Neural crest cell (in vitro differentiated cells): Measurements from ENCODE around the gene GPAT3. TPM values are rescaled to one million over a fixed set of nuclear protein-coding genes. Genes with fewer than 3 reads are reported as not detected.
A peak's percentile ranks its signal among the peaks of the same experiment; 100 is the strongest.
"Not testable (repeated sequence)": the region's sequence is repeated elsewhere in the genome, so short reads cannot be mapped to it uniquely, and the experiment has no call there.

Experiments
- DNase-seq: peaks from one replicate; pipeline ENCODE4 v3.0.0; 2021; ENCODE audit warnings: low read depth, mixed read lengths, low spot score
- H3K27ac Mint-ChIP-seq: one replicate; pipeline ENCODE4 v1.8.0; 2021; ENCODE audit warnings: mild to moderate bottlenecking, mixed read lengths; ENCODE audit not compliant: unreplicated experiment
- H3K27me3 Mint-ChIP-seq: 2 replicates; pipeline ENCODE4 v1.8.0; 2021; ENCODE audit warnings: low read depth, mild to moderate bottlenecking, mixed read lengths
- H3K36me3 Mint-ChIP-seq: 2 replicates; pipeline ENCODE4 v1.8.0; 2021; ENCODE audit warnings: low read depth, mild to moderate bottlenecking, mixed read lengths
- H3K4me1 Mint-ChIP-seq: 2 replicates; pipeline ENCODE4 v1.8.0; 2021; ENCODE audit warnings: mixed read lengths
- H3K4me3 Mint-ChIP-seq: one replicate; pipeline ENCODE4 v1.8.0; 2021; ENCODE audit warnings: mild to moderate bottlenecking, mixed read lengths
- H3K9me3 Mint-ChIP-seq: 2 replicates; pipeline ENCODE4 v1.8.0; 2021; ENCODE audit warnings: mixed read lengths
- total RNA-seq: library from RNA; stranded (reverse); gene quantifications from 2 replicates; pipeline ENCODE4 v1.2.1, GENCODE V29; 2021
- TF ChIP-seq, protein P1 (sequence below): fragments of 200-600 bp; sonication (generic); conservative IDR thresholded peaks from 2 replicates; pipeline ENCODE4 v1.5.0; 2021; ENCODE audit warnings: antibody characterized with exemption, mild to moderate bottlenecking

The GPAT3 gene
- total RNA-seq, 1 donor from 2014 or later = not detected

GRCh38 chr4:83498187-83498586 is 37.7 kb upstream of the GPAT3 start:
- TF ChIP-seq, protein P1, sequence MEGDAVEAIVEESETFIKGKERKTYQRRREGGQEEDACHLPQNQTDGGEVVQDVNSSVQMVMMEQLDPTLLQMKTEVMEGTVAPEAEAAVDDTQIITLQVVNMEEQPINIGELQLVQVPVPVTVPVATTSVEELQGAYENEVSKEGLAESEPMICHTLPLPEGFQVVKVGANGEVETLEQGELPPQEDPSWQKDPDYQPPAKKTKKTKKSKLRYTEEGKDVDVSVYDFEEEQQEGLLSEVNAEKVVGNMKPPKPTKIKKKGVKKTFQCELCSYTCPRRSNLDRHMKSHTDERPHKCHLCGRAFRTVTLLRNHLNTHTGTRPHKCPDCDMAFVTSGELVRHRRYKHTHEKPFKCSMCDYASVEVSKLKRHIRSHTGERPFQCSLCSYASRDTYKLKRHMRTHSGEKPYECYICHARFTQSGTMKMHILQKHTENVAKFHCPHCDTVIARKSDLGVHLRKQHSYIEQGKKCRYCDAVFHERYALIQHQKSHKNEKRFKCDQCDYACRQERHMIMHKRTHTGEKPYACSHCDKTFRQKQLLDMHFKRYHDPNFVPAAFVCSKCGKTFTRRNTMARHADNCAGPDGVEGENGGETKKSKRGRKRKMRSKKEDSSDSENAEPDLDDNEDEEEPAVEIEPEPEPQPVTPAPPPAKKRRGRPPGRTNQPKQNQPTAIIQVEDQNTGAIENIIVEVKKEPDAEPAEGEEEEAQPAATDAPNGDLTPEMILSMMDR = no peak
- Mint-ChIP-seq H3K36me3 (no peaks in the 10 kb centered on the region), H3K4me3 (no peak overlapping the region), H3K27ac (no peak overlapping the region), H3K27me3 (no peaks in the 10 kb centered on the region), H3K4me1 (no peaks in the 10 kb centered on the region), H3K9me3 (no peaks in the 10 kb centered on the region)
- no peak for DNase-seq

GRCh38 chr4:83501671-83502070 is 34.2 kb upstream of the GPAT3 start:
- H3K9me3 Mint-ChIP-seq, H3K27me3 Mint-ChIP-seq, H3K27ac Mint-ChIP-seq, H3K4me1 Mint-ChIP-seq, H3K4me3 Mint-ChIP-seq, H3K36me3 Mint-ChIP-seq, DNase-seq: not testable (repeated sequence)

GRCh38 chr4:83503974-83504373 is 31.9 kb upstream of the GPAT3 start:
- no peaks in the 10 kb centered on the region for H3K36me3 Mint-ChIP-seq
- H3K27ac Mint-ChIP-seq = no peak overlapping the region
- TF ChIP-seq, protein P1 = no peak
- DNase-seq = no peak
- H3K9me3 Mint-ChIP-seq = peaks cover 2% of the 10 kb centered on the region
- no peak overlapping the region for H3K4me3 Mint-ChIP-seq
- no peaks in the 10 kb centered on the region for H3K4me1 Mint-ChIP-seq
- H3K27me3 Mint-ChIP-seq = no peaks in the 10 kb centered on the region

DNA sequence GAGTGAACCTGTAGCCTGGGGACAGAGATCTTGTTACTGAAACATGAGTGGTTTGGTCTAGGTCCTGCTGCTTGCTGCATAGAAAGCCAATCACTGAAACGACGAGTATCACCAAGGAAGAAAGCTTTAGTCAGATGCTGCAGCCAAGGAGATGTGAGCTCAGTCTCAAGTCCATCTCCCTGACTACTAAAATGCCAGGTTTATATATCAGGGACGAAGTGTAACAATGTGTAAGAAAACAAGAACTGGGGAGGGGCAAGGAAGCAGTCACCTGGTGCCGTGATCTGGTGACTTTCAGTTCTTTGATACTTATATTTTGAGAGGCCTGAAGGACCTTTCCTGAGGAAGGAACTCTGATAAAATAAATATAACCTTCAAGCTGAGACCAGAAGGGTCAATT is 31.4 kb upstream of the GPAT3 start:
- Mint-ChIP-seq H3K4me1 (no peaks in the 10 kb centered on the region), H3K27me3 (no peaks in the 10 kb centered on the region), H3K27ac (no peak overlapping the region), H3K36me3 (no peaks in the 10 kb centered on the region), H3K9me3 (peaks cover 5% of the 10 kb centered on the region), H3K4me3 (no peak overlapping the region)
- no peak for DNase-seq
- TF ChIP-seq, protein P1 = no peak

DNA sequence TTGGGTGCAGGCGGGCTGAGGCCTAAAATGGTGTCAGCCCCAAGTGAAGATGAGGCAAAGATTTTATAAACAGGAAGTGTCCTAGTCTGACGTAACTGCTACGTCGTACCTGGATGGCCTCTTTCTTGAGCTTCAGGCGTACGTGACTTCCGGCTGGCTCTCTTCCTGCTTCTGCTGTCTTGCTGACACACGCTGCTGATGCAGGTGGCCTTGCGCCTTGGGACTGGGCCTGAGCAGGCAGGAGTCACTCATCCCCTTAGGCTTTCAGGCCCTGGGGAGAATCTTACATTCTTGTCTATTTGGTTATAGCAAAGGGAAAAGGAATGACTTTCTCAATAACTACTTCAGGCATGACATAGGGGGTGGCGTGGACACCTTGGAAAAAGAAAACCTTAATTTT is 30.9 kb upstream of the GPAT3 start:
- H3K4me3 Mint-ChIP-seq = no peak overlapping the region
- TF ChIP-seq, protein P1 = no peak
- H3K4me1 Mint-ChIP-seq = no peaks in the 10 kb centered on the region
- H3K9me3 Mint-ChIP-seq = peaks cover 7% of the 10 kb centered on the region
- DNase-seq = no peak
- H3K27me3 Mint-ChIP-seq = no peaks in the 10 kb centered on the region
- no peak overlapping the region for H3K27ac Mint-ChIP-seq
- no peaks in the 10 kb centered on the region for H3K36me3 Mint-ChIP-seq

DNA sequence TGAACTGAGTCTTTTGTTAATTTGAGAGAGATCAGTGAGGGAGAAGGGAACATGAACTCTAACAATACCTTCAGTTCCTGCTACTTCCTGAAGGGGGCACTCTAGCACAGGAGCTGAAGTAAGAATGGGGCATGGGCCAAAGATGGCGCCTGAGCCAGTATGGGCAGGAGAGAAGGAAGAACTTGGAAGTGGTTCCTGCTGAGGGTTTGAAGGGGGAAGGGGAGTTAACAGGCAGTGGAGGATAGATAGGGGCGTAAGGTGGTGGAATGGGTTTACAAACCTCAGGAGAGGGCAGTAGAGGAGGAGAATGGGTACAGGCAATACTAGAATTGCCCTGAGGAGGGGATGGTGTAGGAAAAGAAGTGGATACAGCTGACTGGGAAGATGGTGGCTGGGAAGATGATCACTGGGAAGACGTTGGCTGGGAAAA is 26.7 kb upstream of the GPAT3 start:
- H3K27ac Mint-ChIP-seq, H3K27me3 Mint-ChIP-seq, H3K36me3 Mint-ChIP-seq, H3K4me3 Mint-ChIP-seq, H3K4me1 Mint-ChIP-seq, H3K9me3 Mint-ChIP-seq: not testable (repeated sequence)
- peak; percentile 8 for DNase-seq
- TF ChIP-seq, protein P1 = peak; percentile 68
